GM21717 (cell line): ENCODE results near the gene DCP2.
"Not testable (repeated sequence)": the region's sequence is repeated elsewhere in the genome, so short reads cannot be mapped to it uniquely, and the experiment has no call there.

Source experiments
- ATAC-seq: cut with Tn5 transposase; IDR thresholded peaks from one replicate; pipeline ENCODE4 v1.9.1; 2021; ENCODE audit warnings: mild to moderate bottlenecking, moderate library complexity; ENCODE audit not compliant: unreplicated experiment

DCP2 gene

DNA sequence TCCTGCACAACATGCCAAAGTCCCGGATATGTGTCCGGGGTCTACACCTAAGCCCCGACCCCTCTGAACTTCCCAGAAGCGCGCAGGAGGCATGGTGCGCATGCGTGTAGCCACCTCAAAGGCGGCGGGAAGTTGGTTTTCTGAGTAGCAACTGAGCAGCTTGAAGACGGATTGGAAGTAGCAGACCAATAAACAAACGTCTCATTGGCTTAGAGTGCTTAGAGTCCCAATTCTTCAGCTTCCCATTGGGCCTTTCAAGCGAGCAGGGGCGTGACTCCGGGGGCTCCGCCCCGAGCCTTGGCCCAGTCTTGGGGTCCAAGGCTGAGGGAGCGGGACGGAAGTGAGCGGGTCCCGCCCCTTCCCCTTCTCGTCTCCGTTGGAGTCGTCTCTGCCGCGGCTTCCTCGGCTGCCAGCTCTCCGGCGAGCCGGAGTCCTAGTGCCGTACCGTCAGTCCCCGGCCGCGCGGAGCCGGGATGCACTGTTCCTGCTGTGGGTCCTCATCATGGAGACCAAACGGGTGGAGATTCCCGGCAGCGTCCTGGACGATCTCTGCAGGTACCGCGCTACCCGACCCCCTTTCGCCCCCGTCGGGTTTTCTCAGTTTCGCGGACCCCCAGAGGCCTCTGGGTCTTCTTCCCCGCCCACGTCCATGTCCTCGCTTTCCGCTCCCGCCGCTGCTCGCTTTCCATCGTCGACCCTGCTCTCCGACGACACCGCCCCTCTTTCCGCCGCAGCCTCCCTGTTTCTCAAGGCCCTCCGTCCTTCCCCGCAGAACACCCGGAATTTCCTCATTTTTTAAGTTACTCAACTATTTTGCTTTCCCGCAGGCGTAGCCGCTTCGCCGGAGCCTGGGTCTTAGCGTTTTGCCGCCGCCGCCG is at the start of gene DCP2:
DCP2 (plus strand) TSS at position 367 of the 878 bp plus-strand sequence; CDS start at position 503, 136 bp downstream.
- ATAC-seq: peak; percentile 98

DNA sequence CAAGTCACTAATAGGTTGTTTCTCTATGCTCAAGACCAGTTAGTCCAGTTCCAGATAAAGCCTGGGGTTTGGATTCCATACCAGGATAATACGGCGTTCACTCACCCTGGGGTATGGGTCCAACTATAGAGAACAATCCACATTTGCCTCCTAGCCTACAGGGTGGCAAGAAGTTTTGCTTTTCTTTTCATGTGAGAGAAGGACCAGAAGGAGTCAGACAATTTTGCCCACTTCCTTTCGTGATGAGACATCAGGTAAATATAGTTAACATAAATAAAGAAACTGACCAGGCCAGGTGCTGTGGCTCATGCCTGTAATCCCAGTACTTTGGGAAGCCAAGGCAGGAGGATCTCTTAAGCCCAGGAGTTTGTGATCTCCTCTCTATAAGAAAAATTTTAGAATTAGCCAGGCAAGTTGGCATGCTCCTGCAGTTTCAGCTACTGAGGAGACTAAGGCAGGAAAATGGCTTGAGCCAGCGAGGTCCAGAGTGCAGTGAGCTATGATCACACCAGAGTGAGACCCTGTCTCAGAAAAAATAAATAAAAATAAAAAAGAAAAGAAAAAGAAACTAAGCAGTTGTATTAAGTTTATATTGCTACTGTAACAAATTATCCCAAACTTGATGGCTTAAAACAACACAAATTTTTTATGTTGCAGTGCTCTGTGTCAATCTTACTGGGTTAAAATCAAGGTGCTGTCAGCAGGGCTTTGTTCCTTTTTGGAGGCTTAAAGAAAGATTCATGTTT is 47.1 kb upstream of the DCP2 start:
- ATAC-seq: peak; percentile 82

DNA sequence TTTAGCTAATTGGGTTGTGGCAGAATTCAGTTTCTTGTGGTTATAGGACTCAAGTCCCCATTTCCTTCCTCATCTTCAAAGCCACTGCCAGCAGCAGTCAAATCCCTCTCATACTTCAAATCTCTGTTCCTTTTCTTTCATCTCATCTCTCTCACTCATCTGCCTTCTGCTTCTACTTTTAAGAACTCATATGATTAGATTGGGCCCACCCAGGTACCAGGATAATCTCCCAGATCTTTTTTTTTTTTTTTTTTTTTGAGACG is 46.6 kb upstream of the DCP2 start:
- peak; percentile 43 for ATAC-seq

DNA sequence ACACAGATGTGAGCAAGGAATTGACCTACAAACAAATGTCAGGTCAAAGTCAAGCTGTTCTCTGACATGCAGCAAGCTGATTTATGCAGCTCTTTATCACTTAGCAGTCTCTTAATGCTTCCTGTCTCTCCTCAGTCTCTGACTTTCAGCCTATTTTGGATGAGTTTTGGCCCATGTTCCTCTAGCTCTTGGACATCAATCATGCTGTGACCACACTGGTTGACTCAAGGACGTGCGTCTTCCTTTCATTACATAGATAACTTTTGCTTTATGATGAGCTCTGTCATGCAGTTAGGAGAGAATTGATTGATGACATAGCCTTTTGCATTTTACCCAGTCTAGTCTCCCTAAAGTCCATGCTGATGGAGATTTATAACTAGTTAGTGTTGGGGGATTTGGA is 45.1 kb upstream of the DCP2 start:
- no peak for ATAC-seq

DNA sequence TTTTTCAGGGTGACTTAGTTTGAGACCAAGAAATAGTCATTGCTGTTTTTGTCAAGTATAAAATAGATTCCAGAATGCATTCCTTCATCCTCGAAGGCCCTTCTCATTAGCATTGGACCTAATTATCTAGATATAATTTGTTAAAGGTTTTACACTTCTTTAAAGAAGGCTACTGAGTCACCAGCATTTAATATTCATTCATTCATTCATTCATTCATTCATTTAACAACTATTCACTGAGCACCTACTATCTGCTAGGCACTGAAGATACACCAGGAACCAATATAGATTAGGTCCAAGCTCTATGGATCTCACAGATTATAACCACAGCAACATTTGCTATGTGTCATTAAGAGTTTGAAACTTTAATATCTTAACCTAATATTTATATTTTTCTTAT is 43.5 kb upstream of the DCP2 start:
- ATAC-seq: no peak

DNA sequence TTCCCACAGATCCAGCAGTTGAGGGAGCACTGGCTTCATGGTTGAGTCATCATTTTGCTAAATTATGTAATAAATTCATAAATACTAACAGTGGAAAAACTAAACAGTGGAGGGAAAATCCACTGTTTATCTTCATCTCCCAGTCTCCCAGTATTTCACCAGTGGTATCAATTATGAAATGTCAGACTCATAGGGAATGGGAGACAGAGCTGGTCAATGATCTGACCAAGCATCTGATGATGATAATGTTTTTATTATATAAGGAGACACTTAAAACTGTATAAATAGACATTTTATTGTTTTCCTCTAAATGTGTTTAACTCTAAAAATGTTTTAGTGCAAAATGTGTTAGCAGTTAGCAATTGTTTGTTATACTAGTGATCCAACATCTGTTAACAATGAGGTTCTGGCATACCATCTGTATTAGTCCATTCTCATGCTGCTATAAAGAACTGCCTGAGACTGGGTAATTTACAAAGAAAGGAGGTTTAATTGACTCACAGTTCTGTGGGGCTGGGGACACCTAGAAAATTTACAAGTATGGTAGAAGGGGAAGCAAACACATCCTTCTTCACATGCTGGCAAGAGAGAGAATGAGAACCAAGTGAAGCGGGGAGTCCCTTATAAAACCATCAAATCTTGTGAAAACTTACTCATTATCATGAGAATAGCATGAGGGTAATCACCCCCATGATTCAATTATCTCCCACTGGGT is 42.8 kb upstream of the DCP2 start:
- ATAC-seq: no peak

DNA sequence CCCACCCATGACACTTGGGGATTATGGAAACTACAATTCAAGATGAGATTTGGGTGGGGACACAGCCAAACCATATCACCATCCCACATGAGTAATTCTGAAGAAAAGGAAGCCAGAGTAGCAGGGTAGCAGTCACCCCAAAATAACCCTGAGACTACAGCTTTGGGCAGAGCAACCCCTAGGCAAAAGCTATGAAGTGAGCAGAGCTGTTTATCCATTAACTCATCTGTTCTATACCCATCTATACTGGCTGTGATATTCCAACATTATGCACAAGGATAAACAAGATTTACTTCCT is 42.3 kb upstream of the DCP2 start:
- no peak for ATAC-seq

DNA sequence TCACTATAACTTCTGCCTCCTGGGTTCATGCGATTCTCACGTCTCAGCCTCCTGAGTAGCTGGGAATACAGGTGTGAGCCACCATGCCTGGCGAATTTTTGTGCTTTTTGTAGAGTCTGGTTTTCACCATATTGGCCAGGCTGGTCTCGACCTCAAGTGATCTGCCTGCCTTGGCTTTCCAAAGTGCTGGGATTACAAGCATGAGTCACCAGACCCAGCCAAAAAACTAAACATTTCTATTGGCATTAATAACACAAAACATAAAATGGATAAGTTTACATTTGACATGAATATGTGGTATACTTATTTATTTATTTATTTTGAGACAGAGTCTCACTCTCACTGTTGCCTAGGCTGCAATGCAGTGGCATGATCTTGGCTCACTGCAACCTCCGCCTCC is 40.9 kb upstream of the DCP2 start:
- no peak for ATAC-seq

DNA sequence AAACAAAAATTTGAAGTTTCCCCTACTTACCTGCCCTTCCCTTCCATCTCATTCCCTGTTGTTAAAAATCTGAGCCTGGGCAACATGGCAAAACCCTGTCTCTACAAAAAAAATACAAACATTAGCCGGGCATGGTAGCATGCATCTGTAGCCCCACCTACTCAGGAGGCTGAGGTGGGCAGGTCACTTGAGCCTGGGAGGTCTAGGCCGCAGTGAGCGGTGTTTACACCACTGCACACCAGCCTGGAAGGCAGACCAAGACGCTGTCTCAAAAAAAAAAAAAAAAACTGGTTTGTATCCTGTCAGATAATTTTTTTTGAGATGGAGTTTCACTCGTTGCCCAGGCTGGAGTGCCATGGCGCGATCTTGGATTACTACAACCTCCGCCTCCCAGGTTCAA is 38.3 kb upstream of the DCP2 start:
- no peak for ATAC-seq

DNA sequence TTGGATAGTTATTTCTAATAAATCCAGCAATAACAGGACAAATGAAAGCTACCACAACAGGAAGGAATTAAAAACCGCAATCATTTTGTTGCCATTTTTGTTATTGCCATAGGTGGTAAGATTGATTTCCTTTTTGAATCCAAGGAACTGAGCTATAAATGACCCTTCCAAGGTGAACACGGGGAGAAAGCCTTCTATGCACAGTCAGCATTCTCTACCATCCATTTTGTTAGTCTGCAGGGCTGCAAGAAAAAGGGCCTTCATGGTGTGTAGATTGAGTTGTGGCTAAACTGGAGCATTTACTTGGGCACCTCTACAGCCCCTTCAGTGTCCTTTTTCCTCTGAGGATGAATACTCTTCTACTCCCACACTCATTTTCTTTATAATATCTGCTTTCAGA is 35.9 kb upstream of the DCP2 start:
- no peak for ATAC-seq

DNA sequence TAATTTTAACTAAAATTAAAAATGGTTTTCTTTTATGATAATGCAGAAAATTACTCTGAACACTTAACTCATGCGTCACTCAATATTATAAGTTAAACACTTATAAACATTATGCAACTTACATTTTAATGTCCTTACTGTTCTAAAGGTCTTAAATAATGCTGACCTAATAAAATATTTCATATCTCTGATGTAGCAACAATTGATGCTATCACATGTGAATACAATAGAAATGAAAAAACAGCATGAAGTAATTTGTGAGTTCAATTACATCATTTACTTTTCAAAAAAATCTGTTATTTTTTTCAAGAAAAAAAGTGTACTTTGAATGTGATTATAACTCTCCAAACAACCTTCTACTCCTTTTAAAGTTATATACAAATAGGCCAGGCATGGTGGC is 28.1 kb upstream of the DCP2 start:
- ATAC-seq: no peak

DNA sequence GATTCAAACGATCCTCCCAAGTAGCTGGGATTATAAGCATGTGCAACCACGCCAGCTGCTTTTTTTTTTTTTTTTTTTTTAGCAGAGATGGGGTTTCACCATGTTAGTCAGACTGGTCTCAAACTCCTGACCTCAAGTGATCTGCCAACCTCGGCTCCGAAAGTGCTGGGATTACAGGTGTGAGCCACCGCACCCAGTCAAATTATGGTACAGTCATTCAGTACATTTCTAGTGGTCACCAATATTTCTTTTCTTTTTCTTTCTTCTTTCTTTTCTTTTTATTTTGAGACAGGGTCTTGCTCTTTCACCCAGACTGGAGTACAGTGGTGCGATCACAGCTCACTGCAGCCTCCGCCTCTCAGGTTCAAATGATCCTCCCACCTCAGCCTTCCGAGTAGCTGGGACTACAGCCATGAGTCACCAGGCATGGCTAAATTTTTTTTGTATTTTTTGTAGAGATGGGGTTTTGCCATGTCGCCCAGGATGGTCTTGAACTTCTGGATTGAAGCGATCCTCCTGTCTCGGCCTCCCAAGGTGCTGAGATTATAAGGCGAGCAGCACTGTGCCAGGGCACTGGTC is 25.4 kb upstream of the DCP2 start:
- ATAC-seq: peak; percentile 92

DNA sequence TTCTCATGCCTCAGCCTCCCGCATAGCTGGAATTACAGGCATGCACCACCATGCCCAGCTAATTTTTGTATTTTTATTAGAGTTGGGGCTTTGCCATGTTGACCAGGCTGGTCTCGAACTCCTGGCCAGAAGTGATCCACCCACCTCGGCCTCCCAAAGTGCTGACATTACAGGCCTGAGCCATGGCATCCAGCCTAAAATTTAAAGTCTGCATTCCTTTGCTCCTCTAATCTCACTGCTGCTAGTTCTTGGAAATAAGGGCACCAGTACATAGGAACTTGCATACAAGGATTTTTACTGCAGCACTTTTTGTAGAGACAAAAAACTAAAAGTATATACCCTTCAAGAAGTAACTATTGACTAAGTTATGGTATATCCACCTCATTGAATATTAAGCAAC is 20.0 kb upstream of the DCP2 start:
- ATAC-seq: no peak

DNA sequence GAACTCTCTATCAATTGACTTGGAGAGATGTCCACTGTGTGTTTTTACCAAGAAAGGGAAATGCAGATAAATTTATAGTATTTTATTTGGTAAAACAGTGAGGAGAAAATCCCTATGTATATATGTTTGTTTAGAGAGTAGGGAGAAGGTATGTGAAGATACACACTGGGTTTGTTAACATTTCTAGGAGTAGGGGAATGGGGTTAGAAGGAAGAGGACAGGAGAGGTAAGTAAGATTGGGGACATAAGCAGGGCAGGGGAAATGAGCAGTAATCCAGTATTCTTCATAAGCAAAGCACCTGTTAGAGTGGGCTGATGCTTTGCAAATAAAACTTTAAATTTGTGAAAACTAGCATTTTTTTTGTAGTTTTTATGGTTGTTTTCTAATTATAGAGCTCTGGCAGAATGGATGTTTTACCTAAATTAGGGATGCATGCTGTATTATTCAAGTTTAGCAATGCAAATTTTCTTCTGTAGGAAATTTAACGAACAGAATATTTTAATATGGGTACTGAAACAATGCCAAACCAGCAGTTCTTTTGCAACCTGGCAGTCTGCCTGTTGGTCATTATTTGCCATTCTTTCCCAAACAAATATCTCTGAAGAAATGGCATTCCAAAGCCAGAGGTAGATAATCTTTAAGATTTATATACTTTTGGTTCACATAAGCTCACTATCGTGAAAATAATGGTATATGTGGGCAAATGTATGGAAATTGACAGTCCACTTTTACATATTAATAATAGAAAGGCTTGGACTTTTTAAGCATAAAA is 19.4 kb upstream of the DCP2 start:
- no peak for ATAC-seq

DNA sequence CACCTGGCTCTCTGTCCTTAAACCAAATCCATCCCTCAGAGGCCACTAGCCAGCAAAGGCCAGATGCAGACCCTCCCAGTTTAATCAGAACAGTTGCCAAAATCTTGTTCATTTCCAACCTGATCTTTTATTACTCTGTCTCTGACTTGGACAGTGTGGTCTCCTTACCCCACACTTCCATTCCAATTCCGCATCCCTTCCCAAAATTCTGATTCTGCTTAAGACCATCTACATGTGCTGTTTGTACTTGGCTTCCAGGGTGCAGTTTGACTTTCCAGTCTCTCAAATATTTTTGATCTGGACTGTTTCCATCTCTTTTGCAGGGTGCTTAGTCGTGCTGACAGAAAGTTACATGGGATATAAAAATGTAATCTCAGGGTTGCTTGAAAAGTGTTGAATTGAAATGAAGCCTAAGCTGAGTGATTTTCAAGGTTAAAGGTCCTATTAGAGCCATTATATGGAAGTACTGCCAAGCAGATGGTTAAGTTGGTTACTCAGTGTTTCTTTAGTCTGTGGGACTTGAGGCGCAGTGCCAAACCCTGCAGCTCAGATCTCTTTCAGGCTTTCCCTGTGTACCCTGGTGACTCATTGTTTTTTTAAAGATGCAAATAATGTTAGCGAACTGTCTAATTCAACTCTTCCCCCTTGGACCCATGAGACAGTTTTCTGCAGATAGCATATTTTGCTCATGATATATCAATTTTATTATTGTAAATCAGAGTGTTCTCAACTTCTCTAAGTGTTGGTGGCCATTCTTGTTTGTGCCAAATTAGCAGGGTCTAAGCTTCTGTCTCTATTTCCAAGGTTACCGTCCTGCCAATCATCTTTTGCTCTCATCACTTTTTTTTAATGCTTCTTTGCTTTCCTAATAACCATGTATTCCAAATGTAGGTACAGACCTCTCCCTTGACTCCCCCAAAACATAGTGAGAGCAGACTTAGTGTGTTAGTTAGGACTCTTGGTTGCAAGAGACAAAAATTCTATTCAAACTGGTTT is 18.2 kb upstream of the DCP2 start:
- peak; percentile 80 for ATAC-seq

DNA sequence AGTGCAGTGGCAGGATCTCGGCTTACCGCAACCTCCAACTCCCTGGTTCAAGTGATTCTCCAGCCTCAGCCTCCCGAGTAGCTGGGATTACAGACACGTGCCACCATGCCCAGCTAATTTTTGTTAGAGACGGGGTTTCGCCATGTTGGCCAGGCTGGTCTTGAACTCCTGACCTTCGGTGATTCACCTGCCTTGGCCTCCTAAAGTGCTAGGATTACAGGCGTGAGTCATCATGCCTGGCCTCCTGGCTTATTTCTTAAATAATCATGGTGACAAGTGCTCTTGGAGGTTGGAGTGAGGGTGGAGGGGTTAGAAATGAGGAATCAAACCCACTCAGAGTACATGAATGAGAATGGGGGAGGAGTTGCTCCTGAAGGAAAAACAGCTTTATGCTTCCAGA is 16.7 kb upstream of the DCP2 start:
- ATAC-seq: not testable (repeated sequence)

DNA sequence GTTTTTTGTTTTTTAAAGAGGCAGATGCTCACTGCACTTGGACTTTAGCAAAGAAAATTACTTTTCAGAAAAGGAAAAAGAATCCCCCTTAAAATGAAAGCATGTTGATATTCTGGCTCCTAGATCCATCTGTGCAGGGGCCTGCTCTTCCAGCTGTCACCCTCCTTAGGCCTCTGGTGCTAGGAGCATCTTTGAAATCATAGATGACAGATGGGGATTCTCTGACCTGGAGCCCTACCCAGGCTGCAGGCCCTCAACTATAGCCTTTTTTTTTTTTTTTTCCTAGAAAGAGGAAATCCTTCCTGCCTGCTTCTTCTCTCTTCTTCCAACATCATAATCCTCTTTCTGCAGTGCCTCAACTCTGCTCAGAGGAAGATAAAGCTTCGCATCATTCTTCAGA is 16.3 kb upstream of the DCP2 start:
- no peak for ATAC-seq

DNA sequence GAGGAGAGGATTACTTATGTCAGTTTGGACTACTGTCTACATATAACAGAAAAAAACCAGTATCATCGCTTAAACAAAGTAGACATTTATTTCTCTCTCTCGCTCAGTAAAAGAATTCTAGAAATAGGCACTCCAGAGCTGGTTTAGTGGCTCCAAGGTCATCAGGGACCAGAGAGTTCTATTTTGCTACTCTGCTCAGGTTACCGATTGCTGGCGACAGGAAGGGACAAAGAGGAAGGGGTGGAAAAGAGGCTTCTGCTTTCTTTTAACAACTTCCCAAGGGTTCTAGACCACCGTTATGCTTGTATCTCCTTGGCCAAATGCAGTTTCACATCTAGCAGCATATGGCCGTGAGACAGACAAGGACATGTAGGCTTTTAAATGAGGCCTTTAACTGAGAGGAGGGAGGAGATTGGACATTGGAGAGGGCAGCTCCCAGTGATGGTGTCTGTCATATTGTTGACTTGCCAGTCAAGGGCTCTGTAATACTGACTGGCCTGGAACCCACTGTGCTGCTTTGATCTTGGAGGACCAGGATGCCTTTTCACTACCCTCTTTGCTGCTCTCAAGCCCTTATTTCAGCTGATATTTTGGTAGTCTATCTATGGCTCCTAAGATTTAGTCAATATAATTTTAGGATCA is 15.6 kb upstream of the DCP2 start:
- no peak for ATAC-seq

DNA sequence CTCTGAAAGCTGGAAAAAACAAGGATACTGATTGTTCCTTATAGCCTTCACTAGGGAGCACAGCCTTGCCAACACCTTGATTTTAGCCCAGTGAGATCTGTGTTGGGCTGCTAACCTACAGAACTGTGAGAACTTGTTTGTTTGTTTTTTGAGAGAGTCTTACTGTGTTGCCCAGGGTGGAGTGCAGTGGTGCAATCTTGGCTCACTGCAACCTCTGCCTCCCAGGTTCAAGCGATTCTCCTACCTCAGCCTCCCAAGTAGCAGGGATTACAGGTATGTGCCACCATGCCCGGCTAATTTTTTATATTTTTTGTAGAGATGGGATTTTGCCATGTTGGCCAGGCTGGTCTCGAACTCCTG is 13.2 kb upstream of the DCP2 start:
- ATAC-seq: not testable (repeated sequence)
